ENCODE data around the gene WDR26.
A peak's percentile ranks its signal among the peaks of the same experiment; 100 is the strongest.
"Not testable (repeated sequence)": the region's sequence is repeated elsewhere in the genome, so short reads cannot be mapped to it uniquely, and the experiment has no call there.

The WDR26 gene

GRCh38 chr1:224373008-224373590, 61.5 kb downstream of the WDR26 start:
- WGBS, result 94% methylated on average over 5 of the region's 5 CpGs
- H3K36me3 ChIP-seq (ENCODE audit: insufficient read depth, low read length), result peaks cover 97% of the 10 kb centered on the region
- H3K9me3 ChIP-seq (ENCODE audit: insufficient read depth, low read depth, low read length), result no peaks in the 10 kb centered on the region
- no peak overlapping the region for H3K9ac ChIP-seq (ENCODE audit: low read depth, low read length)
- no peak overlapping the region for H3K4me3 ChIP-seq (ENCODE audit: low read length)
- no peak overlapping the region for H3K27ac ChIP-seq (ENCODE audit: low read depth, low read length)
- H3K4me1 ChIP-seq (ENCODE audit: insufficient read depth, low read length), result no peaks in the 10 kb centered on the region
- H3K27me3 ChIP-seq (ENCODE audit: insufficient read depth, low read length), result no peaks in the 10 kb centered on the region

GRCh38 chr1:224368409-224368808, 66.2 kb downstream of the WDR26 start:
- Histone ChIP-seq H3K9me3 (ENCODE audit: insufficient read depth, low read depth, low read length) (no peaks in the 10 kb centered on the region), H3K9ac (ENCODE audit: low read depth, low read length) (no peak overlapping the region), H3K27me3 (ENCODE audit: insufficient read depth, low read length) (no peaks in the 10 kb centered on the region), H3K36me3 (ENCODE audit: insufficient read depth, low read length) (peaks cover 97% of the 10 kb centered on the region), H3K4me3 (ENCODE audit: low read length) (no peak overlapping the region), H3K4me1 (ENCODE audit: insufficient read depth, low read length) (no peaks in the 10 kb centered on the region), H3K27ac (ENCODE audit: low read depth, low read length) (no peak overlapping the region)
- WGBS, result 96% methylated on average over 5 of the region's 5 CpGs

- Histone ChIP-seq H3K4me3 (ENCODE audit: low read length) (peak overlapping the region; percentile 98; the same call in 1 of the 2 replicates), H3K27ac (ENCODE audit: low read depth, low read length) (no peak overlapping the region), H3K4me1 (ENCODE audit: insufficient read depth, low read length) (peaks cover 6% of the 10 kb centered on the region; the same call in 1 of the 2 replicates), H3K9ac (ENCODE audit: low read depth, low read length) (no peak overlapping the region), H3K9me3 (ENCODE audit: insufficient read depth, low read depth, low read length) (no peaks in the 10 kb centered on the region), H3K27me3 (ENCODE audit: insufficient read depth, low read length) (no peaks in the 10 kb centered on the region), H3K36me3 (ENCODE audit: insufficient read depth, low read length) (peaks cover 29% of the 10 kb centered on the region)
- 82% methylated on average over 3 of the region's 3 CpGs for WGBS
Measured at GRCh38 chr1:224359207-224359606, 75.4 kb downstream of the WDR26 start.

- WGBS, result 52% methylated on average over 4 of the region's 4 CpGs
- H3K9ac ChIP-seq (ENCODE audit: low read depth, low read length), result peak overlapping the region; percentile 80; the same call in 1 of the 2 replicates
- H3K4me1 ChIP-seq (ENCODE audit: insufficient read depth, low read length), result peaks cover 6% of the 10 kb centered on the region; the same call in 1 of the 2 replicates
- no peaks in the 10 kb centered on the region for H3K9me3 ChIP-seq (ENCODE audit: insufficient read depth, low read depth, low read length)
- peaks cover 19% of the 10 kb centered on the region; the same call in 1 of the 2 replicates for H3K36me3 ChIP-seq (ENCODE audit: insufficient read depth, low read length)
- no peak overlapping the region for H3K27ac ChIP-seq (ENCODE audit: low read depth, low read length)
- H3K27me3 ChIP-seq (ENCODE audit: insufficient read depth, low read length), result no peaks in the 10 kb centered on the region
- peak overlapping the region; percentile 98 for H3K4me3 ChIP-seq (ENCODE audit: low read length)
Measured at GRCh38 chr1:224358237-224358636, 76.4 kb downstream of the WDR26 start.

GRCh38 chr1:224357626-224358124, 76.9 kb downstream of the WDR26 start:
- peak overlapping the region; percentile 80 for H3K9ac ChIP-seq (ENCODE audit: low read depth, low read length)
- H3K36me3 ChIP-seq (ENCODE audit: insufficient read depth, low read length), result peaks cover 16% of the 10 kb centered on the region; the same call in 1 of the 2 replicates
- no peak overlapping the region for H3K27ac ChIP-seq (ENCODE audit: low read depth, low read length)
- peaks cover 6% of the 10 kb centered on the region; the same call in 1 of the 2 replicates for H3K4me1 ChIP-seq (ENCODE audit: insufficient read depth, low read length)
- WGBS, result 24% methylated on average over 9 of the region's 9 CpGs
- peaks cover 3% of the 10 kb centered on the region; the same call in 1 of the 2 replicates for H3K9me3 ChIP-seq (ENCODE audit: insufficient read depth, low read depth, low read length)
- H3K27me3 ChIP-seq (ENCODE audit: insufficient read depth, low read length), result no peaks in the 10 kb centered on the region
- peak overlapping the region; percentile 98 for H3K4me3 ChIP-seq (ENCODE audit: low read length)

GRCh38 chr1:224356685-224357625, 77.6 kb downstream of the WDR26 start, which contains the start of gene CNIH4:
Gene CNIH4 (plus strand): TSS chr1:224356879. CDS start chr1:224356925, 46 bp downstream.
- H3K36me3 ChIP-seq (ENCODE audit: insufficient read depth, low read length), result peaks cover 16% of the 10 kb centered on the region; the same call in 1 of the 2 replicates
- H3K27ac ChIP-seq (ENCODE audit: low read depth, low read length), result peak within 1 kb of the TSS; percentile 38
- H3K27me3 ChIP-seq (ENCODE audit: insufficient read depth, low read length), result no peaks in the 10 kb centered on the region
- H3K9me3 ChIP-seq (ENCODE audit: insufficient read depth, low read depth, low read length), result peaks cover 3% of the 10 kb centered on the region; the same call in 1 of the 2 replicates
- peak within 1 kb of the TSS; percentile 80 for H3K9ac ChIP-seq (ENCODE audit: low read depth, low read length)
- under 1% methylated on average over 78 of the region's 78 CpGs for WGBS
- peak within 1 kb of the TSS; percentile 98 for H3K4me3 ChIP-seq (ENCODE audit: low read length)
- peaks cover 6% of the 10 kb centered on the region; the same call in 1 of the 2 replicates for H3K4me1 ChIP-seq (ENCODE audit: insufficient read depth, low read length)

GRCh38 chr1:224353975-224354925, 80.3 kb downstream of the WDR26 start:
- no peak overlapping the region for H3K4me3 ChIP-seq (ENCODE audit: low read length)
- no peaks in the 10 kb centered on the region for H3K27me3 ChIP-seq (ENCODE audit: insufficient read depth, low read length)
- H3K9me3 ChIP-seq (ENCODE audit: insufficient read depth, low read depth, low read length), result peaks cover 3% of the 10 kb centered on the region; the same call in 1 of the 2 replicates
- H3K27ac ChIP-seq (ENCODE audit: low read depth, low read length), result no peak overlapping the region
- H3K4me1 ChIP-seq (ENCODE audit: insufficient read depth, low read length), result peaks cover 6% of the 10 kb centered on the region; the same call in 1 of the 2 replicates
- no peaks in the 10 kb centered on the region for H3K36me3 ChIP-seq (ENCODE audit: insufficient read depth, low read length)
- whole genome bisulfite sequencing, result 96% methylated on average over 5 of the region's 5 CpGs
- no peak overlapping the region for H3K9ac ChIP-seq (ENCODE audit: low read depth, low read length)

GRCh38 chr1:224352436-224353085, 82.0 kb downstream of the WDR26 start:
- not testable (repeated sequence) for H3K9ac ChIP-seq (ENCODE audit: low read depth, low read length); H3K36me3 ChIP-seq (ENCODE audit: insufficient read depth, low read length); H3K9me3 ChIP-seq (ENCODE audit: insufficient read depth, low read depth, low read length); H3K4me3 ChIP-seq (ENCODE audit: low read length); H3K27ac ChIP-seq (ENCODE audit: low read depth, low read length); H3K4me1 ChIP-seq (ENCODE audit: insufficient read depth, low read length); H3K27me3 ChIP-seq (ENCODE audit: insufficient read depth, low read length)
- 93% methylated on average over 49 of the region's 49 CpGs for WGBS

GRCh38 chr1:224349716-224350115, 84.9 kb downstream of the WDR26 start:
- WGBS, result 93% methylated on average over 30 of the region's 30 CpGs
- H3K27ac ChIP-seq (ENCODE audit: low read depth, low read length), result not testable (repeated sequence)

GRCh38 chr1:224348137-224348536, 86.5 kb downstream of the WDR26 start:
- peaks cover 23% of the 10 kb centered on the region for H3K9me3 ChIP-seq (ENCODE audit: insufficient read depth, low read depth, low read length)
- H3K4me1 ChIP-seq (ENCODE audit: insufficient read depth, low read length), result no peaks in the 10 kb centered on the region
- H3K27ac ChIP-seq (ENCODE audit: low read depth, low read length), result no peak overlapping the region
- H3K4me3 ChIP-seq (ENCODE audit: low read length), result no peak overlapping the region
- no peaks in the 10 kb centered on the region for H3K27me3 ChIP-seq (ENCODE audit: insufficient read depth, low read length)
- no CpG with 5 or more reads among the region's 2 CpGs for WGBS
- H3K36me3 ChIP-seq (ENCODE audit: insufficient read depth, low read length), result no peaks in the 10 kb centered on the region
- no peak overlapping the region for H3K9ac ChIP-seq (ENCODE audit: low read depth, low read length)

More at GRCh38 chr1:224349716-224350115, 84.9 kb downstream of the WDR26 start:
- H3K4me3 ChIP-seq (ENCODE audit: low read length); H3K4me1 ChIP-seq (ENCODE audit: insufficient read depth, low read length); H3K27me3 ChIP-seq (ENCODE audit: insufficient read depth, low read length); H3K9ac ChIP-seq (ENCODE audit: low read depth, low read length); H3K9me3 ChIP-seq (ENCODE audit: insufficient read depth, low read depth, low read length); H3K36me3 ChIP-seq (ENCODE audit: insufficient read depth, low read length): not testable (repeated sequence)

Measured in HUES64 (cell line).